22Rv1 (cell line): ENCODE results near the gene SLC2A8.

ENCODE experiments used
- ZFX ChIP-seq: fragments of 450-650 bp; IDR thresholded peaks from 2 replicates; pipeline ENCODE4 v1.6.1; 2017; ENCODE audit warnings: antibody characterized with exemption, borderline replicate concordance
- TF ChIP-seq, protein P1 (sequence below): fragments of 450-650 bp; IDR thresholded peaks from 2 replicates; pipeline ENCODE4 v1.5.1; 2017; ENCODE audit warnings: mild to moderate bottlenecking

DNA sequence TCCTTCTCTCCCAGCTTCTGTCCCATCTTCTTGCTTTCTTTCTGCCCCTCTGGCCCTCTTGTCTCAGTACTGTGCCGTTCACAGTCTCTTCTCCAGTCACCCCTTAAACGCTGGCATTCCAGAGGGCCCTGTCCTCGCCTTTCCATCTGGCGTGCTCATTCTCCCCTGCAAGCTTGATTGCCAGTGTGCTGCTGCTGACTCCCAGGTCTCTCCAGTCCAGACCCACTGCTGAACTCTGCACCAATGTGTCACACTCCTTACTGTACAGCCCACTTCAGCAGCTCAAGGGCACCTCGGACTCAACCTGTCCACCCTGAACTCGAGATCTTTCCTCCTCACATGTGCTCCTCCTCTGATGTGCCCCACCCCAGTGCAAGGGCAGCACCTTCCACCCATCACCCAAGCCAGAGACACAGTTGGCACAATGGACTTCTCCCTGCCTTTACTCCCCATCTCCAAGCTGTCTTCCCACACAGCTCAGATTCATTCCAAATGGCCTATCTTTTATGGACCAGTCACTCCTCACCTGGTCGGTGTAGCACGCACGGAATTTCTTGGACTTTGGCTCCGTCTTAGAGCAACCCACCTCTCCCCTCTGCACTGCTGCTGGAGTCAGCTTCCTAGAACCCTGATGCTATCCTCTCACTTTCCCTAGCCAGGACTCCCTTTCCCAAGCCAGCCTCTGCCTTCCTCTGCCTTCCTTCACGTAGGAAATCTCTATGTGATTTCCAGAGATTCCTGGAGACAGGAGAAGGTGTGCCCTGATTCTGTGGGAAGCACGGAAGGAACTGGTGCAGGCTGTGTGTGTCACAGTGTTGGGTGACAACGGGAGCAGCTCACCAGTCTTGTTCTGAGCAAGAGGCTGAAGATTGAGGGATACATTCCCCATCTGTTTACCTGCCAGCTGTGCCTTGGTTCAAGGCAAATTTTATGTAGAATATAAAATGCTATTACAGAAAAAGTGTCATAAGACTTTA is 26.0 kb upstream of the SLC2A8 start:
- TF ChIP-seq, protein P1, sequence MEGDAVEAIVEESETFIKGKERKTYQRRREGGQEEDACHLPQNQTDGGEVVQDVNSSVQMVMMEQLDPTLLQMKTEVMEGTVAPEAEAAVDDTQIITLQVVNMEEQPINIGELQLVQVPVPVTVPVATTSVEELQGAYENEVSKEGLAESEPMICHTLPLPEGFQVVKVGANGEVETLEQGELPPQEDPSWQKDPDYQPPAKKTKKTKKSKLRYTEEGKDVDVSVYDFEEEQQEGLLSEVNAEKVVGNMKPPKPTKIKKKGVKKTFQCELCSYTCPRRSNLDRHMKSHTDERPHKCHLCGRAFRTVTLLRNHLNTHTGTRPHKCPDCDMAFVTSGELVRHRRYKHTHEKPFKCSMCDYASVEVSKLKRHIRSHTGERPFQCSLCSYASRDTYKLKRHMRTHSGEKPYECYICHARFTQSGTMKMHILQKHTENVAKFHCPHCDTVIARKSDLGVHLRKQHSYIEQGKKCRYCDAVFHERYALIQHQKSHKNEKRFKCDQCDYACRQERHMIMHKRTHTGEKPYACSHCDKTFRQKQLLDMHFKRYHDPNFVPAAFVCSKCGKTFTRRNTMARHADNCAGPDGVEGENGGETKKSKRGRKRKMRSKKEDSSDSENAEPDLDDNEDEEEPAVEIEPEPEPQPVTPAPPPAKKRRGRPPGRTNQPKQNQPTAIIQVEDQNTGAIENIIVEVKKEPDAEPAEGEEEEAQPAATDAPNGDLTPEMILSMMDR = no peak
- TF ChIP-seq ZFX = no peak
